Subcutaneous abdominal adipose tissue (tissue), 5 donors: ENCODE results near the gene CCDC187.
"Not testable (repeated sequence)": the region's sequence is repeated elsewhere in the genome, so short reads cannot be mapped to it uniquely, and the experiment has no call there.

Source experiments
- H3K27ac ChIP-seq: one replicate; pipeline ENCODE4 v1.7.0; 2013; ENCODE audit warnings: low read depth, mild to moderate bottlenecking, inconsistent platforms, low read length, moderate library complexity
- H3K27me3 ChIP-seq, 5 donors: one replicate each; pipeline ENCODE4 v1.7.0; 2013; ENCODE audit warnings: low read length in 5 of 5, inconsistent platforms in 1 of 5; ENCODE audit not compliant: control insufficient read depth in 5 of 5, insufficient read depth in 4 of 5
- H3K36me3 ChIP-seq, 5 donors: one replicate each; pipeline ENCODE4 v1.7.0; 2013; ENCODE audit warnings: low read length in 5 of 5; ENCODE audit not compliant: control insufficient read depth in 5 of 5, insufficient read depth in 5 of 5
- H3K4me1 ChIP-seq, 5 donors: one replicate each; pipeline ENCODE4 v1.7.0; 2013; ENCODE audit warnings: low read length in 5 of 5, mild to moderate bottlenecking in 3 of 5, moderate library complexity in 1 of 5; ENCODE audit not compliant: control insufficient read depth in 5 of 5, insufficient read depth in 5 of 5
- H3K4me3 ChIP-seq, 5 donors: one replicate each; pipeline ENCODE4 v1.7.0; 2013; ENCODE audit warnings: low read length in 5 of 5, low read depth in 1 of 5
- H3K9ac ChIP-seq, 5 donors: one replicate each; pipeline ENCODE4 v1.7.0; 2013; ENCODE audit warnings: low read length in 5 of 5, mild to moderate bottlenecking in 4 of 5, moderate library complexity in 3 of 5
- H3K9me3 ChIP-seq, 5 donors: one replicate each; pipeline ENCODE4 v1.7.0; 2013; ENCODE audit warnings: low read length in 5 of 5; ENCODE audit not compliant: control insufficient read depth in 5 of 5
- donor health status: healthy.
- donor health status: healthy.
- donor health status: healthy.
- donor health status: healthy.
- donor health status: healthy.

The CCDC187 gene

GRCh38 chr9:136242918-136243525 is 60.9 kb downstream of the CCDC187 start:
- H3K4me1 ChIP-seq, result peaks cover 4 to 33% (median 18%) of the 10 kb centered on the region in 5 donors
- H3K27ac ChIP-seq, result no peak overlapping the region
- no peaks in the 10 kb centered on the region for H3K36me3 ChIP-seq
- H3K9me3 ChIP-seq, result no peaks in the 10 kb centered on the region
- H3K9ac ChIP-seq, result no peak overlapping the region
- no peak overlapping the region for H3K4me3 ChIP-seq
- H3K27me3 ChIP-seq, result no peaks in the 10 kb centered on the region

- H3K9ac ChIP-seq, result no peak overlapping the region
- peaks cover 4 to 34% (median 18%) of the 10 kb centered on the region in 5 donors for H3K4me1 ChIP-seq
These were observed 61.6 kb downstream of the CCDC187 start for GRCh38 chr9:136242248-136242647.

DNA sequence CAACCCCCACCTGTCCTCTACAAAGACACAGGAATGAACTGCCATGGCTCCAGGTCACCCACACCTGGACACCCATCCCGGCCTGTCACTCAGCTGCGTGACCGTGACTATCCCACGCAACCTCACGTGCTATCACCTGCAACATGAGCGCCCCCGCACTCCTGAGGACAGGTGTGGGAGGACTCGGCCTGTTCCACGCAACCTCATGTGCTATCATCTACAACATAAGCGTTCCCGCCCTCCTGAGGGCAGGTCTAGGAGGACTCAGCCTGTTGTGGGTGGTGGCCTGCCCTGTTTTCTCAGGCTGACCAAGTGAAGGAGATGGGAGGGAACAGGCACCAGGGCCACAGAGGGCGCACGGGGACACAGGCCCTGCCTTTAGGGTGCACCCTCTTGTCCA is 62.4 kb downstream of the CCDC187 start:
- Histone ChIP-seq H3K27me3 (no peaks in the 10 kb centered on the region), H3K9me3 (no peaks in the 10 kb centered on the region), H3K27ac (no peak overlapping the region), H3K4me3 (no peak overlapping the region), H3K4me1 (peaks cover 4 to 34% (median 18%) of the 10 kb centered on the region in 5 donors), H3K9ac (no peak overlapping the region), H3K36me3 (peaks cover 0 to 4% (median 2%) of the 10 kb centered on the region in 5 donors)

More at GRCh38 chr9:136242248-136242647, 61.6 kb downstream of the CCDC187 start:
- Histone ChIP-seq H3K27me3 (no peaks in the 10 kb centered on the region), H3K27ac (no peak overlapping the region), H3K4me3 (no peak overlapping the region), H3K9me3 (no peaks in the 10 kb centered on the region), H3K36me3 (no peaks in the 10 kb centered on the region)

DNA sequence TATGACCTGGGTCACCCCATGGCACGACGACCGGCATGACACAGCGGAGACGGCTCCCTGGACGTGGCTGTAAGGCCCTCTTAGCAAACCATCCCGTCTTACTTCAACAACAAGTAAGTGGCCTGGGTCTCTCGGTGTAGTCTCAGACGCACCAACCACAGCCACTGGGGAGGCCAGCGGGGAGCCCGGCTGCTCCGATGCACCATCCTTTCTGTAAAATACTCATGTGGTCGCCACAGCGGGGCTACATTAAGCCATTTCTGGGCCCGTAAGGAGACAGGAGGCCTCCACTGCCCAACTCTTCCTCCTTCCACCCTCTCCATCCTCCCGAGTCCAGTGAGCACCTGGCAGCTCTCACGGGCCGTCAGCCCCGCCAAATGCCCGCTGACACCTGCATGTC is 63.0 kb downstream of the CCDC187 start:
- Histone ChIP-seq H3K9ac (no peak overlapping the region), H3K27ac (no peak overlapping the region), H3K9me3 (no peaks in the 10 kb centered on the region), H3K36me3 (peaks cover 0 to 9% (median 4%) of the 10 kb centered on the region in 5 donors), H3K27me3 (no peaks in the 10 kb centered on the region), H3K4me1 (peaks cover 4 to 32% (median 15%) of the 10 kb centered on the region in 5 donors), H3K4me3 (no peak overlapping the region)

- H3K4me1 ChIP-seq, result peaks cover 4 to 28% (median 12%) of the 10 kb centered on the region in 5 donors
- no peaks in the 10 kb centered on the region for H3K27me3 ChIP-seq
- H3K36me3 ChIP-seq, result peaks cover 0 to 14% (median 10%) of the 10 kb centered on the region in 5 donors
- peak overlapping the region in 1 of 5 donors; percentile 44 for H3K9ac ChIP-seq
- H3K27ac ChIP-seq, result no peak overlapping the region
- H3K4me3 ChIP-seq, result no peak overlapping the region
- no peaks in the 10 kb centered on the region for H3K9me3 ChIP-seq
These were observed 63.9 kb downstream of the CCDC187 start for GRCh38 chr9:136239983-136240330.

GRCh38 chr9:136239135-136239982 is 64.5 kb downstream of the CCDC187 start:
- Histone ChIP-seq H3K4me1 (peaks cover under 1 to 22% (median 6%) of the 10 kb centered on the region in 5 donors), H3K27ac (no peak overlapping the region), H3K36me3 (peaks cover 0 to 14% (median 12%) of the 10 kb centered on the region in 5 donors), H3K9ac (peak overlapping the region in 1 of 5 donors; percentile 44), H3K9me3 (no peaks in the 10 kb centered on the region), H3K4me3 (no peak overlapping the region), H3K27me3 (no peaks in the 10 kb centered on the region)

DNA sequence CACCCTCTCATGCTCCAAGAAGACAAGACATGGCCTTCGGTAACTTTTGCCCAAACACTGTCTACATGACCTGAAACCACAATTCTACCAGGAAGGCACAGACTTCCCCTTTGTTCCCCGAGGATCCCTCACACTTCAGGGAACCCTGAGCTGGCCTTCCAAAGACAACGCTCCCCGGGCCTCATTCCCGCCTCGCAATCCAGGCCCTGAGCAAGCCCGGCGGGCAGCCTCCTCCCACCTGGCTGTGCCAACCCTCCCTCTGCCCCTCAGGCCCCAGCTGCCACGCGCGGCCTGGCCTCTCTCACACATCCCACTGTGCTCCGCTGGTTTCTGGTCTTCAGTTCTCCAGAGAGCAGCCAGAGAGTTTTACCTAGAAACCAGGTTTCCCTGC is 65.6 kb downstream of the CCDC187 start:
- no peak overlapping the region for H3K27ac ChIP-seq
- no peak overlapping the region for H3K4me3 ChIP-seq
- peaks cover 0 to 14% (median 12%) of the 10 kb centered on the region in 5 donors for H3K36me3 ChIP-seq
- no peaks in the 10 kb centered on the region for H3K9me3 ChIP-seq
- H3K4me1 ChIP-seq, result peaks cover 0 to 21% (median 3%) of the 10 kb centered on the region in 5 donors
- peak overlapping the region in 1 of 5 donors; percentile 4 for H3K9ac ChIP-seq
- no peaks in the 10 kb centered on the region for H3K27me3 ChIP-seq

DNA sequence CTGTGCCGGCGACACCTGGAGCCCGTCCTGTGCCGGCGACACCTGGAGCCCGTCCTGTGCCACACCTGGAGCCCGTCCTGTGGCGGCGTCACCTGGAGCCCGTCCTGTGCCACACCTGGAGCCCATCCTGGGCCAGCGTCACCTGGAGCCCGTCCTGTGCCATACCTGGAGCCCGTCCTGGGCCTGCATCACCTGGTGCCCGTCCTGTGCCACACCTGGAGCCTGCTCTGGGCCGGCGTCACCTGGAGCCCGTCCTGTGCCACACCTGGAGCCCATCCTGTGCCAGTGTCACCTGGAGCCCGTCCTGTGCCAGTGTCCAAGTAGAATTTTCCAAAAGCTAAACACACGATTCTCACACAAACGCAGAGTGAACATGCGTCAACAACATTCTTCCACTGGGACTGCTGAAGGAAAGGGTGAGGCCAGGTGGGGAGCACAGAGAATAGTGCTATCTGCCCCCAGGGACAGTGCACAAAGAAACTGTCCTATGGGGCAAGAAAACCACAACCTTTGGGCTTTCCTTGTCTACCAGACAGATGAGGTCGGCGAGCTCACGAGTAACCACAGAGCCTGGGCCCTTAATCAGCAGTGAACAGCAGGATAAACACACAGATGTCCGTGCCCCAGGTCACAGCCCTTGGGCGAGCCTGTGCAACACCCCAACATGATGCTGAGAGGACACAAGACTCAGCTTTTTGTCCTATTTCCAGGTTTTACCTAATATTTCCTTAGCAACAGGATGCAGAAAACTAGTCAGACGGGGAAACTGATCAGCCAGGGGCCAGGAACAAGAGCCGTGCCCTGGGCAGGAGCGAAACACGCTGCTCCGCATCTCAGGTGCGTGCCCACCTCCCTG is 66.2 kb downstream of the CCDC187 start:
- no peaks in the 10 kb centered on the region for H3K9me3 ChIP-seq
- H3K9ac ChIP-seq, result peak overlapping the region in 1 of 5 donors; percentile 4
- peaks cover 0 to 14% (median 12%) of the 10 kb centered on the region in 5 donors for H3K36me3 ChIP-seq
- H3K4me3 ChIP-seq, result no peak overlapping the region
- H3K4me1 ChIP-seq, result peaks cover 0 to 21% (median 3%) of the 10 kb centered on the region in 5 donors
- H3K27me3 ChIP-seq, result no peaks in the 10 kb centered on the region
- H3K27ac ChIP-seq, result no peak overlapping the region

DNA sequence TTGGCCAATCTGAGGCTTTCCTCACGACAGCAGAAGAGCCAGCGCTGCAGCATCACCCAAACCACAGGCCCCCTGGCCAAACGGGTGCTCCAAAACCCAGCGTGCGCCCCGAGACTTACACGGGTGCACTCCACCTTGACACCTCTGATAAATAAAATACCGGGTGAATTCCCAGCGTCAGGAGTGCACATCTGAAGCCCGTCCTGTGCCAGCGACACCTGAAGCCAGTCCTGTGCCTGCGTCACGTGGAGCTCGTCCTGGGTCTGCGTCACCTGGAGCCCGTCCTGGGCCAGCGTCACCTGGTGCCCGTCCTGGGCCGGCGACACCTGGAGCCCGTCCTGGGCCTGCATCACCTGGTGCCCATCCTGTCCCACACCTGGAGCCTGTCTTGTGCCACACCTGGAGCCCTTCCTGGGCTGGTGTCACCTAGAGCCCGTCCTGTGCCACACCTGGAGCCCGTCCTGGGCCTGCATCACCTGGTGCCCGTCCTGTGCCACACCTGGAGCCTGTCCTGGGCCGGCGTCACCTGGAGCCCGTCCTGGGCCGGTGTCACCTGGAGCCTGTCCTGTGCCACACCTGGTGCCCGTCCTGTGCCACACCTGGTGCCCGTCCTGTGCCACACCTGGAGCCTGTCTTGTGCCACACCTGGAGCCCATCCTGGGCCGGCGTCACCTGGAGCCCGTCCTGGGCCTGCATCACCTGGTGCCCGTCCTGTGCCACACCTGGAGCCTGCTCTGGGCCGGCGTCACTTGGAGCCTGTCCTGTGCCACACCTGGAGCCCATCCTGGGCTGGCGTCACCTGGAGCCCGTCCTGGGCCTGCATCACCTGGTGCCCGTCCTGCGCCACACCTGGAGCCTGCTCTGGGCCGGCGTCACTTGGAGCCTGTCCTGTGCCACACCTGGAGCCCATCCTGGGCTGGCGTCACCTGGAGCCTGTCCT is 67.2 kb downstream of the CCDC187 start:
- not testable (repeated sequence) for H3K4me3 ChIP-seq, H3K9ac ChIP-seq, H3K27me3 ChIP-seq, H3K9me3 ChIP-seq, H3K27ac ChIP-seq
- Histone ChIP-seq H3K4me1 (peaks cover 0 to 29% (median 3%) of the 10 kb centered on the region in 5 donors), H3K36me3 (peaks cover 0 to 14% (median 12%) of the 10 kb centered on the region in 5 donors)
